WERI-Rb-1 (cell line): ENCODE results near the gene NUDT14.

ENCODE experiments used
- DNase-seq: peaks from one replicate; pipeline ENCODE4 v3.0.0-alpha.2; 2020
- H3K27ac ChIP-seq: fragments of 250-450 bp; sonication (Bioruptor Pico); 2 replicates; pipeline ENCODE4 v1.5.1; 2020; ENCODE audit warnings: mild to moderate bottlenecking, moderate library complexity
- H3K27me3 ChIP-seq: fragments of 250-450 bp; sonication (Bioruptor Pico); 2 replicates; pipeline ENCODE4 v1.5.1; 2021; ENCODE audit warnings: mild to moderate bottlenecking, low read depth, moderate library complexity; ENCODE audit not compliant: insufficient read depth, severe bottlenecking
- H3K36me3 ChIP-seq: fragments of 250-450 bp; sonication (Bioruptor Pico); 2 replicates; pipeline ENCODE4 v1.5.1; 2020; ENCODE audit warnings: mild to moderate bottlenecking, moderate library complexity
- H3K4me3 ChIP-seq: 2 replicates; pipeline ENCODE4 v1.5.1; 2011; ENCODE audit warnings: low read depth, mild to moderate bottlenecking, control low read depth, low read length
- H3K9me3 ChIP-seq: fragments of 250-450 bp; sonication (Bioruptor Pico); 2 replicates; pipeline ENCODE4 v1.5.1; 2021; ENCODE audit warnings: mild to moderate bottlenecking, moderate library complexity; ENCODE audit not compliant: severe bottlenecking
- TF ChIP-seq, protein P1 (sequence below): IDR thresholded peaks from 2 replicates; pipeline ENCODE4 v1.5.1; 2011; ENCODE audit warnings: low read depth, mild to moderate bottlenecking, control low read depth, inconsistent platforms, low read length

The NUDT14 gene

DNA sequence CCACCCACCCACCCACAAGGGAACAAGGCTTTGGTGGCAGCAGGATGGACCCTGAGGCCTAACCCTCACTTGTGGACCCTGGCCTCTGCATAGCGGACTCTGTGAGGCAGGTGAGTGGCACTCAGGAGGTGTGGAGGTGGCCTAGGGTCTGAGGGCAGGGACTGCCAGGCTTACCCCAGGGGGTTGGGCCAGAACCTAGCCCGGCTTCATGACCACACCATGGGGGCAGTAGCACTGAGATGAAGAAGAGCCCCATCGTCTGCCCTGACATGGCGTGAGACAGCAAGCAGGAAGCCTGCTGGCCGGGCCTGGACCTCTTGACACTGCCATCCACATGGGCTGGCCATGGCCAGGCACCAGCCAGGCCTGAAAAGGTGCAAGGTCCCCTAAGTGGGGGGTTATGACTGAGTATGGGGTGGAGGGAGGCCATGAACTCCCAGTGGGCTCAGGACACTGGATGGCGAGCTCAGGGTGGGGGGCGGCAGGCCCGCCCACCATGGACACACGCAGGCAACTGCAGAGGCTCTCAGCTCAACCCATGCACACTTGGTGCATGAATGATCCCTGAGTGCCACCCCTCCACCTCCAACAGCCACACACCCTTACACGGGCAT, 41.8 kb downstream of the NUDT14 start:
- Histone ChIP-seq H3K27ac (no peak overlapping the region), H3K36me3 (peaks cover 43% of the 10 kb centered on the region), H3K4me3 (no peak overlapping the region), H3K27me3 (no peaks in the 10 kb centered on the region), H3K9me3 (peaks cover 17% of the 10 kb centered on the region)
- DNase-seq: peak; percentile 4
- TF ChIP-seq, protein P1, sequence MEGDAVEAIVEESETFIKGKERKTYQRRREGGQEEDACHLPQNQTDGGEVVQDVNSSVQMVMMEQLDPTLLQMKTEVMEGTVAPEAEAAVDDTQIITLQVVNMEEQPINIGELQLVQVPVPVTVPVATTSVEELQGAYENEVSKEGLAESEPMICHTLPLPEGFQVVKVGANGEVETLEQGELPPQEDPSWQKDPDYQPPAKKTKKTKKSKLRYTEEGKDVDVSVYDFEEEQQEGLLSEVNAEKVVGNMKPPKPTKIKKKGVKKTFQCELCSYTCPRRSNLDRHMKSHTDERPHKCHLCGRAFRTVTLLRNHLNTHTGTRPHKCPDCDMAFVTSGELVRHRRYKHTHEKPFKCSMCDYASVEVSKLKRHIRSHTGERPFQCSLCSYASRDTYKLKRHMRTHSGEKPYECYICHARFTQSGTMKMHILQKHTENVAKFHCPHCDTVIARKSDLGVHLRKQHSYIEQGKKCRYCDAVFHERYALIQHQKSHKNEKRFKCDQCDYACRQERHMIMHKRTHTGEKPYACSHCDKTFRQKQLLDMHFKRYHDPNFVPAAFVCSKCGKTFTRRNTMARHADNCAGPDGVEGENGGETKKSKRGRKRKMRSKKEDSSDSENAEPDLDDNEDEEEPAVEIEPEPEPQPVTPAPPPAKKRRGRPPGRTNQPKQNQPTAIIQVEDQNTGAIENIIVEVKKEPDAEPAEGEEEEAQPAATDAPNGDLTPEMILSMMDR: no peak

DNA sequence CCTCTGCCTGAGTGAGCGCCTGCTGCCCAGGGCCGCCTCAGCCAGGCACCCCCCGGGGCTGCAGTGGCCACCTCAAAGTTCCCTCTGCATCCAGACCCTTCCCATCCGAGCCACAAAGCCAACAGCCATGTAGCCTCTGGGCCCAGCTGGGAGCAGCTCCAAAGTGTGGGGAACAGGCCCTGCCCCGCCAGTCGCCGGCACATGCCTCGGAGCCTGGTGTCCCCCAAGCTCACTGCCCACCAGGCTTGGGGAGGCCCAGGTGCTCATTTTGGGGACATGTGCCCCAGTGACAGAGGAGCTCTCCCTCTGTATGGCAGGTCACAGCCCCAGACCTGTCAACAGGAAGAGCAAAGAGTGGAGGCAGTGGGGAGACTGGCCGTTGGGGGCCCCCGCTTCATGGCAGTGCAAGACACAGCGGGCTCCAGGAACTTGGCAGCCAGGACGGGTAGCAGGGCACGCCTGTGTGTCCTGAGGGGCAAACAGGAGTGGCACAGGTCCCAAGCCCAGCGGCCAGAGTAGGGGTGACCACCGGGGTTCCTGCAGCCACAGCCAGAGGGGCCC, 42.5 kb downstream of the NUDT14 start:
- Histone ChIP-seq H3K27ac (no peak overlapping the region), H3K36me3 (peaks cover 41% of the 10 kb centered on the region), H3K27me3 (no peaks in the 10 kb centered on the region), H3K4me3 (no peak overlapping the region), H3K9me3 (peaks cover 17% of the 10 kb centered on the region)
- TF ChIP-seq, protein P1: no peak
- peak; percentile 2 for DNase-seq

- H3K27me3 ChIP-seq: no peaks in the 10 kb centered on the region
- H3K36me3 ChIP-seq: peaks cover 36% of the 10 kb centered on the region
- H3K4me3 ChIP-seq: no peak overlapping the region
- no peak overlapping the region for H3K27ac ChIP-seq
- TF ChIP-seq, protein P1: no peak
- DNase-seq: peak; percentile 4
- H3K9me3 ChIP-seq: peaks cover 17% of the 10 kb centered on the region
Observed at GRCh38 chr14:105138021-105138541, 43.0 kb downstream of the NUDT14 start.

- H3K27ac ChIP-seq: no peak overlapping the region
- no peak for DNase-seq
- no peaks in the 10 kb centered on the region for H3K27me3 ChIP-seq
- peaks cover 30% of the 10 kb centered on the region for H3K36me3 ChIP-seq
- TF ChIP-seq, protein P1: no peak
- H3K4me3 ChIP-seq: no peak overlapping the region
- H3K9me3 ChIP-seq: peaks cover 17% of the 10 kb centered on the region
Observed at GRCh38 chr14:105137481-105138020, 43.6 kb downstream of the NUDT14 start.

GRCh38 chr14:105136401-105137322, 44.5 kb downstream of the NUDT14 start:
- peaks cover 21% of the 10 kb centered on the region for H3K36me3 ChIP-seq
- TF ChIP-seq, protein P1: no peak
- DNase-seq: no peak
- peaks cover 19% of the 10 kb centered on the region for H3K9me3 ChIP-seq
- no peak overlapping the region for H3K27ac ChIP-seq
- H3K4me3 ChIP-seq: no peak overlapping the region
- no peaks in the 10 kb centered on the region for H3K27me3 ChIP-seq
